ENCODE measurements around the gene TRIM8.
A peak's percentile ranks its signal among the peaks of the same experiment; 100 is the strongest.

The TRIM8 gene

DNA sequence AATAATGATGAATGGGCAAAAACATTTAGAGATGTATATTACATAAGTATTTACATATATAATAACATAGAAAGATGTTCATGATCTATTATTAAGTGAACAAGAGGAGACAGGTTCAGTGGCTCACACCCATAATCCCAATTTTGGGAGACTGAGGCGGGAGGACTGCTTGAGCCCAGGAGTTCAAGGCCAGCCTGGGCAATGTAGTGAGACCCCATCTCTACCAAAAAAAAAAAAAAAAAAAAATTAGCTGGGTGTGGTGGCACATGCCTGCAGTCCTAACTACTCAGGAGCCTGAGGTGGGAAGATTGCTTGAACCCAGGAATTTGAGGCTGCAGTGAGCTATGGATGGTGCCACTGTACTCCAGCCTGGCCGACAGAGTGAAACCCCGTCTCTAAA, 57.5 kb downstream of the TRIM8 start:
- no peak for DNase-seq (ENCODE audit: low spot score)

GRCh38 chr10:102702742-102703141, 58.5 kb downstream of the TRIM8 start:
- no peak for DNase-seq (ENCODE audit: low spot score)

- no peak for DNase-seq (ENCODE audit: low spot score)
These were observed 60.6 kb downstream of the TRIM8 start for GRCh38 chr10:102704915-102705314.

DNA sequence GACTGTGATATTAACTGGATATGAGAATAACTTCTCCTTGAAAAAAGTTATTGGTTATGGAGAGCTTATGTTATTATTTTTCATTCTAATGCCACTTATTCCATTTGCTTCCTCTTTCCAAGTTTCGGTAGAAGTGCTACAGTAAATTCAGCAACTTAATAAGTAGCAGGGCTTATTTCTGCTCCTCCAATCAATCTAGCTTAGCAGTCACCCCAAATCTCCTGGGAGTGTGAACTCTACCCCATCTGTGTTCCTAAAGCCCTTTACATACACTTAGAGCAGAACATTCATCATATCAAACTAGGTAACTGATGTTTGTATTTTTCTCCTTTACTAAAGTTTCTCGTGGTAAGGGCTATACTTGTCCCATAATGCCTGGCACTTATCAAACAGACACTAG, 61.3 kb downstream of the TRIM8 start:
- DNase-seq (ENCODE audit: low spot score) = peak; percentile 38

All from NAMALWA (cell line).